ENCODE measurements around the gene ATOH8.

DNA sequence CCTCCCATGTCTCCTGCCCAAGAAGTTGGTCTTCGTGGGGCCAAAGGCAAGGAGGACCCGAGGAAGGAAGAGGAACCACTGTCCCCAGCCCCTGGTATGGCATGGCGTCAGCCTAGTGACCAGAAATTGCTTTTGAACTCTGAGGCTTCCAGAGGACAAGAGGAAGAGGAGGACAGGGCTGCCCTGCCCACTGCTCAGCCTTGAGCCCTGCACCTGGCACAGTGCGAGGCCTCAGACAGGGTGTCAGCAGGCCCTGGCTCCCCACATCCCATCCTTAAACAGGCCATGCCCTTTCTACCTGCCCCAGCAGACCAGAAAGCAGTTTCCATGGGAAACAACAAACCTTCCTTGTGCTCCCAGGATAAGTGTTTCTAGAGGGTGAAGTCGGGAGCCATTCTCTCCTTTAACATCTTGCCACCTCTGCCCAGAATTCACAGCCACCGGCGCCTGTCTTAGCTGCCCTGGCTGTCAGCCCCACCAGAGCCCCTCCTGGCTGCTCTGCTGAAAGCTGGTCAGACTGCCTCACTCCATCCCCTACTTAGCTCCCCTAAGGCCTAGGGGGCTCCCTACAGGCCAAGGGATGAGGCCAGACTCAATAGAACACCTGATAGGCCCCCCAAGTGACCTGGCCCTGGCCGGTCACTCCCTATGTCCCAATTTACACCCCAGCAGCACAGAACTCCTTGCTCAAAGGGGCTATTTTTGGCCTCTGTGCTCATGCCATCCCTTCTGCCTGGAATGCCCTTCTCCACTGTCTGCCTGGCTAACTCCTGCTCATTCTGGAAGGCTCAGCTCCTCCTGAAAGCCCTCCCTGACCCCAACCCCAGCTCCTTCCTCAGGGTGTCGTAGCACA is 20.6 kb downstream of the ATOH8 start:
- TF ChIP-seq, protein P1, sequence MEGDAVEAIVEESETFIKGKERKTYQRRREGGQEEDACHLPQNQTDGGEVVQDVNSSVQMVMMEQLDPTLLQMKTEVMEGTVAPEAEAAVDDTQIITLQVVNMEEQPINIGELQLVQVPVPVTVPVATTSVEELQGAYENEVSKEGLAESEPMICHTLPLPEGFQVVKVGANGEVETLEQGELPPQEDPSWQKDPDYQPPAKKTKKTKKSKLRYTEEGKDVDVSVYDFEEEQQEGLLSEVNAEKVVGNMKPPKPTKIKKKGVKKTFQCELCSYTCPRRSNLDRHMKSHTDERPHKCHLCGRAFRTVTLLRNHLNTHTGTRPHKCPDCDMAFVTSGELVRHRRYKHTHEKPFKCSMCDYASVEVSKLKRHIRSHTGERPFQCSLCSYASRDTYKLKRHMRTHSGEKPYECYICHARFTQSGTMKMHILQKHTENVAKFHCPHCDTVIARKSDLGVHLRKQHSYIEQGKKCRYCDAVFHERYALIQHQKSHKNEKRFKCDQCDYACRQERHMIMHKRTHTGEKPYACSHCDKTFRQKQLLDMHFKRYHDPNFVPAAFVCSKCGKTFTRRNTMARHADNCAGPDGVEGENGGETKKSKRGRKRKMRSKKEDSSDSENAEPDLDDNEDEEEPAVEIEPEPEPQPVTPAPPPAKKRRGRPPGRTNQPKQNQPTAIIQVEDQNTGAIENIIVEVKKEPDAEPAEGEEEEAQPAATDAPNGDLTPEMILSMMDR (IDR thresholded peaks at IDR 0.05; ENCODE audit: low read depth, low read length, poor library complexity, severe bottlenecking): no peak
- no peak for TF ChIP-seq EZH2phosphoT487 (IDR thresholded peaks at IDR 0.05; ENCODE audit: borderline replicate concordance, low read length)

Measured in DOHH2 (cell line).